Neural progenitor cell (in vitro differentiated cells): ENCODE data around the gene GBF1. TPM values are rescaled to one million over a fixed set of nuclear protein-coding genes. Genes with fewer than 3 reads are reported as not detected.

Source experiments
- DNase-seq: peaks from one replicate; pipeline ENCODE4 v3.0.0-alpha.2; 2016; ENCODE audit warnings: low spot score
- H2AFZ ChIP-seq: fragments of 200-600 bp; sonication (generic); replicated peaks from 2 replicates; pipeline ENCODE4 v1.6.1; 2016; ENCODE audit warnings: antibody characterized with exemption
- H3F3A ChIP-seq: fragments of 200-600 bp; sonication (generic); 2 replicates; pipeline ENCODE4 v1.6.1; 2016; ENCODE audit warnings: antibody characterized with exemption, low read depth
- H3K27ac ChIP-seq: fragments of 200-600 bp; sonication (generic); 2 replicates; pipeline ENCODE4 v1.5.1; 2016; ENCODE audit warnings: mild to moderate bottlenecking
- H3K27me3 ChIP-seq: fragments of 200-600 bp; sonication (generic); 2 replicates; pipeline ENCODE4 v1.6.1; 2016; ENCODE audit warnings: mild to moderate bottlenecking, moderate library complexity
- H3K36me3 ChIP-seq: fragments of 200-600 bp; sonication (generic); 2 replicates; pipeline ENCODE4 v1.5.1; 2016
- H3K4me1 ChIP-seq: fragments of 200-600 bp; sonication (generic); 2 replicates; pipeline ENCODE4 v1.6.1; 2016; ENCODE audit warnings: mixed run types
- H3K4me2 ChIP-seq: fragments of 200-600 bp; sonication (generic); 2 replicates; pipeline ENCODE4 v1.6.1; 2016
- H3K4me3 ChIP-seq: fragments of 200-600 bp; sonication (generic); 2 replicates; pipeline ENCODE4 v1.5.1; 2016
- H3K79me2 ChIP-seq: fragments of 200-600 bp; sonication (generic); 2 replicates; pipeline ENCODE4 v1.6.1; 2016; ENCODE audit warnings: low read depth
- H3K9ac ChIP-seq: fragments of 200-600 bp; sonication (generic); 2 replicates; pipeline ENCODE4 v1.6.1; 2016
- H3K9me3 ChIP-seq: fragments of 200-600 bp; sonication (generic); 2 replicates; pipeline ENCODE4 v1.5.1; 2016; ENCODE audit warnings: low read depth
- H4K20me1 ChIP-seq: fragments of 200-600 bp; sonication (generic); 2 replicates; pipeline ENCODE4 v1.6.1; 2016; ENCODE audit warnings: low read depth
- H3K27ac Mint-ChIP-seq: 3 replicates; pipeline ENCODE4 v1.8.0; 2021; ENCODE audit warnings: mixed read lengths
- H3K27me3 Mint-ChIP-seq: 2 replicates; pipeline ENCODE4 v1.8.0; 2022; ENCODE audit warnings: low read depth, mild to moderate bottlenecking, inconsistent platforms, moderate library complexity, mixed read lengths; ENCODE audit not compliant: insufficient read depth
- H3K36me3 Mint-ChIP-seq: 3 replicates; pipeline ENCODE4 v1.8.0; 2021; ENCODE audit warnings: mixed read lengths
- H3K4me1 Mint-ChIP-seq: 3 replicates; pipeline ENCODE4 v1.8.0; 2021; ENCODE audit warnings: mixed read lengths
- H3K4me3 Mint-ChIP-seq: 3 replicates; pipeline ENCODE4 v1.8.0; 2021; ENCODE audit warnings: mild to moderate bottlenecking, moderate library complexity, mixed read lengths
- H3K9me3 Mint-ChIP-seq: 3 replicates; pipeline ENCODE4 v1.8.0; 2020; ENCODE audit warnings: mixed read lengths
- EZH2 ChIP-seq: fragments of 200-600 bp; sonication (generic); IDR thresholded peaks from 2 replicates; pipeline ENCODE4 v1.6.1; 2017; ENCODE audit warnings: antibody characterized with exemption, mild to moderate bottlenecking, moderate library complexity
- EZH2phosphoT487 ChIP-seq: fragments of 200-600 bp; sonication (generic); IDR thresholded peaks from 2 replicates; pipeline ENCODE4 v1.6.1; 2017; ENCODE audit warnings: antibody characterized with exemption
- total RNA-seq: library from RNA; depleted of rRNA; stranded (reverse); fragments of >200 nt; gene quantifications from 2 replicates; pipeline ENCODE4 v1.2.3, GENCODE V29; 2015; ENCODE audit warnings: low replicate concordance
- TF ChIP-seq, protein P1 (sequence below): fragments of 200-600 bp; sonication (generic); IDR thresholded peaks from 2 replicates; pipeline ENCODE4 v1.5.1; 2017; ENCODE audit warnings: antibody characterized with exemption, mild to moderate bottlenecking

The GBF1 gene
- total RNA-seq, 1 donor from 2014 or later = 23.5 TPM

DNA sequence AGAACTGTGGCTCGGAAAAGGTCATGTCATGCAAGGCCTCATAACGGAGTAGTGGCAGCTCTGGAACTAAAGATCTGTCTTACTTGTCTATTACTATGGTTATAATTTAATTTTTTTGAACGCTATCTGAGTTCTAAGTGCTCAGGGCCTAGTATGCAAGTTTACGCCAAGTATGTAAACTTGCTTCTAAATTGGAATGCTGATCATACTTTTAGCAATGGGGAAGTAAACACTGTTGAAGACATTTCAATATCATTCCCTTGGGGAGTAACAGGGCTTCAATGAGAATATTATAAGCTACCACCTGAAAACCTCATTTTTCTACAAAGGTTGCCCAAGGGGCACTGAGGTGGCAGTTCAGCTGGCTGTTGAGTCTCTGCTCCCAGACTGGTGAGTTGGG is 80.7 kb downstream of the GBF1 start:
- peaks cover 13% of the 10 kb centered on the region for H4K20me1 ChIP-seq

DNA sequence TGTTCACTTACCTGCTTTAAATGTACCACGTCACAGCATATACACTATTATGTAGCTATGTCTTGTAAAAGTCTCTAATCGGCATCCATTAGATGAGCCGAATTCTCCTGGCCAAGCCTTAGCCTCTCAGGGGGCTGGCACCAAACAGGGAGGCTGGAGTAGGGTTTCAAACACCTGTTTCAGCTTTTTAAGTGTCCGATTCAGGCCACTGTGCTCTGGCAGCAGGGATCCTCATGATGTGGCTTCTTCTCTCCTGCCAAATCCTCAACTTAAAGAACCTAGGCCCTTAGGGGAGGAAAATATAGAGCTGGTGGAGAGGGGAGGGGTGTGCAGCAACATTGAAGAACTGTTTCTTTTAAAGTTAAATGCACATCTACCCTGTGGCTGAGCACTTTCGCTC is 81.7 kb downstream of the GBF1 start:
- DNase-seq = peak; percentile 71
- Mint-ChIP-seq H3K27ac (no peak overlapping the region), H3K4me3 (no peak overlapping the region), H3K27me3 (no peaks in the 10 kb centered on the region), H3K36me3 (peaks cover 8% of the 10 kb centered on the region), H3K4me1 (peaks cover 46% of the 10 kb centered on the region), H3K9me3 (no peaks in the 10 kb centered on the region)
- H3K9me3 ChIP-seq = no peaks in the 10 kb centered on the region
- H3K4me1 ChIP-seq = peaks cover 58% of the 10 kb centered on the region
- no peaks in the 10 kb centered on the region for H3K27me3 ChIP-seq
- H3K4me2 ChIP-seq = peak overlapping the region; percentile 78
- H3K79me2 ChIP-seq = peaks cover 40% of the 10 kb centered on the region
- peaks cover 38% of the 10 kb centered on the region for H3F3A ChIP-seq
- TF ChIP-seq EZH2phosphoT487 (peak; percentile 22), EZH2 (no peak)
- TF ChIP-seq, protein P1, sequence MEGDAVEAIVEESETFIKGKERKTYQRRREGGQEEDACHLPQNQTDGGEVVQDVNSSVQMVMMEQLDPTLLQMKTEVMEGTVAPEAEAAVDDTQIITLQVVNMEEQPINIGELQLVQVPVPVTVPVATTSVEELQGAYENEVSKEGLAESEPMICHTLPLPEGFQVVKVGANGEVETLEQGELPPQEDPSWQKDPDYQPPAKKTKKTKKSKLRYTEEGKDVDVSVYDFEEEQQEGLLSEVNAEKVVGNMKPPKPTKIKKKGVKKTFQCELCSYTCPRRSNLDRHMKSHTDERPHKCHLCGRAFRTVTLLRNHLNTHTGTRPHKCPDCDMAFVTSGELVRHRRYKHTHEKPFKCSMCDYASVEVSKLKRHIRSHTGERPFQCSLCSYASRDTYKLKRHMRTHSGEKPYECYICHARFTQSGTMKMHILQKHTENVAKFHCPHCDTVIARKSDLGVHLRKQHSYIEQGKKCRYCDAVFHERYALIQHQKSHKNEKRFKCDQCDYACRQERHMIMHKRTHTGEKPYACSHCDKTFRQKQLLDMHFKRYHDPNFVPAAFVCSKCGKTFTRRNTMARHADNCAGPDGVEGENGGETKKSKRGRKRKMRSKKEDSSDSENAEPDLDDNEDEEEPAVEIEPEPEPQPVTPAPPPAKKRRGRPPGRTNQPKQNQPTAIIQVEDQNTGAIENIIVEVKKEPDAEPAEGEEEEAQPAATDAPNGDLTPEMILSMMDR = no peak
- no peak overlapping the region for H2AFZ ChIP-seq
- peaks cover 13% of the 10 kb centered on the region for H4K20me1 ChIP-seq
- no peaks in the 10 kb centered on the region for H3K36me3 ChIP-seq
- no peak overlapping the region for H3K9ac ChIP-seq
- H3K4me3 ChIP-seq = peak overlapping the region; percentile 29
- H3K27ac ChIP-seq = peak overlapping the region; percentile 90

More for the DNA sequence above, 80.7 kb downstream of the GBF1 start:
- H3F3A ChIP-seq = peaks cover 38% of the 10 kb centered on the region
- H3K4me3 Mint-ChIP-seq = no peak overlapping the region
- no peaks in the 10 kb centered on the region for H3K27me3 ChIP-seq
- no peak overlapping the region for H2AFZ ChIP-seq
- H3K4me1 ChIP-seq = peaks cover 58% of the 10 kb centered on the region
- H3K9me3 Mint-ChIP-seq = no peaks in the 10 kb centered on the region
- H3K27ac ChIP-seq = no peak overlapping the region
- no peak for DNase-seq
- no peaks in the 10 kb centered on the region for H3K9me3 ChIP-seq
- TF ChIP-seq EZH2 (no peak), EZH2phosphoT487 (no peak)
- TF ChIP-seq, protein P1 = no peak
- H3K79me2 ChIP-seq = peaks cover 34% of the 10 kb centered on the region
- no peaks in the 10 kb centered on the region for H3K27me3 Mint-ChIP-seq
- peak overlapping the region; percentile 78 for H3K4me2 ChIP-seq
- H3K36me3 Mint-ChIP-seq = peaks cover 6% of the 10 kb centered on the region
- H3K27ac Mint-ChIP-seq = no peak overlapping the region
- H3K36me3 ChIP-seq = no peaks in the 10 kb centered on the region
- peaks cover 42% of the 10 kb centered on the region for H3K4me1 Mint-ChIP-seq
- no peak overlapping the region for H3K9ac ChIP-seq
- no peak overlapping the region for H3K4me3 ChIP-seq

DNA sequence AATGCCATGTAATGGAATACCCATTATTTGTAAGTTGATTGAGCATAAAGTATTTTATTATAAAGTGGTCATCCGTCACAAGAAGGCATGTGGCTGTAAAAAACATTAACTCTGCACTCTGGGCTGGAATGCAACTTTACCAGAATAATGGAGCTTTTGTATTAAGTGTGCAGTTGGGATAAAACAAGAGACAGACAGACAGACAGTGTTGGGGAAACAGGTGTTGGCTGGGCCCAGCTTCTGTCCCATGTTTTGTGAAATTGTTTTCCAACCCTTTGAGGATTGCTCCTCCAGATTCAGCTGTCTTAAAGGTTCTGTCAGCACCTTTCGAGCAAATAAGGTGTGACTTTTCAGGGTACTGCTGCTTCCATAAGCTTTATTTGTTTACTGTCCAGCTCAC is 82.3 kb downstream of the GBF1 start:
- H2AFZ ChIP-seq = no peak overlapping the region
- H3K4me3 ChIP-seq = peak overlapping the region; percentile 29
- H3K9ac ChIP-seq = no peak overlapping the region
- H3K4me2 ChIP-seq = peak overlapping the region; percentile 78
- no peaks in the 10 kb centered on the region for H3K9me3 Mint-ChIP-seq
- no peak overlapping the region for H3K4me3 Mint-ChIP-seq
- H3K27me3 ChIP-seq = no peaks in the 10 kb centered on the region
- H3K4me1 Mint-ChIP-seq = peaks cover 47% of the 10 kb centered on the region
- peaks cover 13% of the 10 kb centered on the region for H4K20me1 ChIP-seq
- peaks cover 46% of the 10 kb centered on the region for H3K79me2 ChIP-seq
- H3K36me3 Mint-ChIP-seq = peaks cover 8% of the 10 kb centered on the region
- no peaks in the 10 kb centered on the region for H3K27me3 Mint-ChIP-seq
- H3K4me1 ChIP-seq = peaks cover 61% of the 10 kb centered on the region
- no peaks in the 10 kb centered on the region for H3K36me3 ChIP-seq
- peaks cover 41% of the 10 kb centered on the region for H3F3A ChIP-seq
- no peaks in the 10 kb centered on the region for H3K9me3 ChIP-seq
- no peak overlapping the region for H3K27ac Mint-ChIP-seq
- DNase-seq = no peak
- TF ChIP-seq, protein P1 = no peak
- TF ChIP-seq EZH2 = no peak
- TF ChIP-seq EZH2phosphoT487 = no peak
- H3K27ac ChIP-seq = peak overlapping the region; percentile 90
